ENCODE measurements around the gene CHST15. TPM values are rescaled to one million over a fixed set of nuclear protein-coding genes. Genes with fewer than 3 reads are reported as not detected.
A peak's percentile ranks its signal among the peaks of the same experiment; 100 is the strongest.

Gene CHST15
- total RNA-seq, 2 donors from 2014 or later: 18.5 to 21.5 TPM

DNA sequence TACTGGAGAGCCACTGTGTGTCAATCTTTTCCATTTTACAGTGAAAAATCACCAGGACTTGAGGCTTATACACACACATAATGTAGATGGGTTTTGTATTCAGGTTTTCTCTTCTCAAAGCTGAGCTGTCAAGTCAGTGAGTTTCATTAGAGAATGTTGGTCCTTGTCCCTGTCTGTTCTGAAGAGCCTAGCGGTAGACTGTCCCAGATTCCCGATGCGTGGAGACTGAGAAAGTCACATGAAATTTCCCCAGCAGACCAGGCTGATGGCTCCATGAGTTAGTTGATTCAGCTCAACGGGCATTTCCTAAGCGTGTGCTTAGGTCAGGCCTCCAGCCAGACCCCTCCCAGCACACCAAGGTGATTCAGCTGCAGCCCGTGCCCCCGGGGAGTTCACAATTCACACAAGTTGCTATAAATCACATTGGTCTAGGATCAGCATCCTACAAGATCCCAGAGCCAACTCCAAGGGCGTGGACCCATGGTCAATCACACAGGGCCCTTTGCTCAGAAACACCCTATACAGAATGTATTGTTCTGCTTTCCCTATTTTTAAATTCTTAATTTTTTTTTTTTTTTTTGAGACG lies 17.2 kb downstream of the CHST15 start:
- intact Hi-C loops (cut with DNase I): no loop called here
- 78 to 85% methylated on average over 9 of the region's 9 CpGs for WGBS, 2 donors
- TF ChIP-seq POLR2A (IDR thresholded peaks at IDR 0.05): no peak
- TF ChIP-seq, protein P1, sequence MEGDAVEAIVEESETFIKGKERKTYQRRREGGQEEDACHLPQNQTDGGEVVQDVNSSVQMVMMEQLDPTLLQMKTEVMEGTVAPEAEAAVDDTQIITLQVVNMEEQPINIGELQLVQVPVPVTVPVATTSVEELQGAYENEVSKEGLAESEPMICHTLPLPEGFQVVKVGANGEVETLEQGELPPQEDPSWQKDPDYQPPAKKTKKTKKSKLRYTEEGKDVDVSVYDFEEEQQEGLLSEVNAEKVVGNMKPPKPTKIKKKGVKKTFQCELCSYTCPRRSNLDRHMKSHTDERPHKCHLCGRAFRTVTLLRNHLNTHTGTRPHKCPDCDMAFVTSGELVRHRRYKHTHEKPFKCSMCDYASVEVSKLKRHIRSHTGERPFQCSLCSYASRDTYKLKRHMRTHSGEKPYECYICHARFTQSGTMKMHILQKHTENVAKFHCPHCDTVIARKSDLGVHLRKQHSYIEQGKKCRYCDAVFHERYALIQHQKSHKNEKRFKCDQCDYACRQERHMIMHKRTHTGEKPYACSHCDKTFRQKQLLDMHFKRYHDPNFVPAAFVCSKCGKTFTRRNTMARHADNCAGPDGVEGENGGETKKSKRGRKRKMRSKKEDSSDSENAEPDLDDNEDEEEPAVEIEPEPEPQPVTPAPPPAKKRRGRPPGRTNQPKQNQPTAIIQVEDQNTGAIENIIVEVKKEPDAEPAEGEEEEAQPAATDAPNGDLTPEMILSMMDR (IDR thresholded peaks at IDR 0.05): no peak
- ATAC-seq (no peak), DNase-seq (no peak)
- H3K4me1 ChIP-seq: no peaks in the 10 kb centered on the region
- no peak overlapping the region for H3K27ac ChIP-seq
- H3K9me3 ChIP-seq: no peaks in the 10 kb centered on the region
- H3K27me3 ChIP-seq: no peaks in the 10 kb centered on the region
- H3K36me3 ChIP-seq (replicated peaks in 1 of 2; ENCODE audit: insufficient read depth in 1 of 2, low read depth in 2 of 2): no peaks in the 10 kb centered on the region
- H3K4me3 ChIP-seq: no peak overlapping the region

DNA sequence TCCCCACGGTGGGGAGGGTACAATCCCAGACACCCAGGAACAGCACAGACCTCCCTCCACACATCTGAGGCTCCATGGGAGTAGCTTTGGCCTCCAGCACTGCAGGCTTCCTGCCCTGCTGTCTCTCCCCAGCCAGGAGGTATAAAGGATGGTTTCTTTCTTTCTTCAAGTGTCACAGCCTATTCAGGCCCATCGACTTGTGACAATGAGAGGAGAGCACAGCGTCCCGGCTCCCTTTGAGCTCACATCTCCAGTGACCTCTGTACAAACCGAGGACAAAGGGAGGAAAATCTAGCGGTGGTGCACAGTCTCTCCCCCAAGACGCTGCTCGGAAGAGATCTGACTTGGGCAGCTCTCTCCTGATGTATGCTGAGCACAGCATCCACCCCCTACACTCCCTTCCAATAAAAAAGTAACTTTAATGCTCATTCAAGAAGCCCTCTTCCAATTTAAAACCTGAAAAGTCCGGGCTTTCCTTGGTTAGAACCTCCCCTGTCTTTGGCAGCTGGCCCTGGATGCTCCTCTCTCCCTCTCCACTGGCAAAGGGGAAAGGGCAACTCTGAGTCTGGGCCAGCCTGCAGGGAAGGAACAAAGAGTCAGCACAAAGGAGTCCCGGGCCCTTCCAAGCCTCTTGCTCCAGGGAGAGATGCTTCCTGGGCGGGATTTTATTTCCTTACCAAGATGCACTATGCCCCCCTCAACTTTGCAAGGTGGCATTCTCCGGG lies 18.0 kb downstream of the CHST15 start:
- intact Hi-C loops (cut with DNase I): no loop called here
- ATAC-seq (peak; percentile 27), DNase-seq (no peak)
- Histone ChIP-seq H3K27ac (no peak overlapping the region), H3K9me3 (no peaks in the 10 kb centered on the region), H3K4me1 (no peaks in the 10 kb centered on the region), H3K36me3 (replicated peaks in 1 of 2; ENCODE audit: insufficient read depth in 1 of 2, low read depth in 2 of 2) (no peaks in the 10 kb centered on the region), H3K4me3 (no peak overlapping the region), H3K27me3 (no peaks in the 10 kb centered on the region)
- no peak for TF ChIP-seq POLR2A (IDR thresholded peaks at IDR 0.05)
- TF ChIP-seq, protein P1 (IDR thresholded peaks at IDR 0.05): no peak
- WGBS, 2 donors: 32 to 34% methylated on average over 12 of the region's 12 CpGs

GRCh38 chr10:124074501-124075109 lies 18.8 kb downstream of the CHST15 start:
- no peak overlapping the region for H3K27ac ChIP-seq
- intact Hi-C loops (cut with DNase I): no loop called here
- no peaks in the 10 kb centered on the region for H3K4me1 ChIP-seq
- H3K27me3 ChIP-seq: no peaks in the 10 kb centered on the region
- H3K36me3 ChIP-seq (replicated peaks in 1 of 2; ENCODE audit: insufficient read depth in 1 of 2, low read depth in 2 of 2): no peaks in the 10 kb centered on the region
- DNase-seq: peak in 1 of 4 donors; percentile 56
- no peaks in the 10 kb centered on the region for H3K9me3 ChIP-seq
- 76 to 77% methylated on average over 12 of the region's 12 CpGs for WGBS, 2 donors
- no peak for TF ChIP-seq POLR2A (IDR thresholded peaks at IDR 0.05)
- TF ChIP-seq, protein P1 (IDR thresholded peaks at IDR 0.05): no peak
- no peak overlapping the region for H3K4me3 ChIP-seq
- no peak for ATAC-seq

GRCh38 chr10:124073978-124074377 lies 19.4 kb downstream of the CHST15 start:
- no peaks in the 10 kb centered on the region for H3K36me3 ChIP-seq (replicated peaks in 1 of 2; ENCODE audit: insufficient read depth in 1 of 2, low read depth in 2 of 2)
- DNase-seq (no peak), ATAC-seq (no peak)
- no peak overlapping the region for H3K27ac ChIP-seq
- H3K27me3 ChIP-seq: no peaks in the 10 kb centered on the region
- no peaks in the 10 kb centered on the region for H3K9me3 ChIP-seq
- H3K4me1 ChIP-seq: no peaks in the 10 kb centered on the region
- intact Hi-C loops (cut with DNase I): no loop called here
- TF ChIP-seq POLR2A (IDR thresholded peaks at IDR 0.05): no peak
- TF ChIP-seq, protein P1 (IDR thresholded peaks at IDR 0.05): no peak
- H3K4me3 ChIP-seq: no peak overlapping the region
- 81 to 88% methylated on average over 5 of the region's 5 CpGs for WGBS, 2 donors
